H9 (cell line): ENCODE data around the gene DNAJB11. TPM values are rescaled to one million over a fixed set of nuclear protein-coding genes. Genes with fewer than 3 reads are reported as not detected.

Source experiments
- DNase-seq: peaks from one replicate; pipeline ENCODE4 v3.0.0-alpha.2; 2017
- H2AFZ ChIP-seq: one replicate; pipeline ENCODE4 v1.6.1; 2013; ENCODE audit warnings: mild to moderate bottlenecking, low read length, control low read depth, moderate library complexity
- H2AK5ac ChIP-seq: 2 replicates; pipeline ENCODE4 v1.6.1; 2013; ENCODE audit warnings: low read length, control low read depth, mixed read lengths; ENCODE audit not compliant: insufficient read length
- H2BK120ac ChIP-seq: one replicate; pipeline ENCODE4 v1.6.1; 2013; ENCODE audit warnings: low read depth, mild to moderate bottlenecking, low read length, control low read depth, inconsistent platforms; ENCODE audit not compliant: poor library complexity, severe bottlenecking
- H2BK12ac ChIP-seq: 2 replicates; pipeline ENCODE4 v1.6.1; 2013; ENCODE audit warnings: low read length, control low read depth, mixed read lengths, low read depth; ENCODE audit not compliant: insufficient read length
- H2BK15ac ChIP-seq: 2 replicates; pipeline ENCODE4 v1.6.1; 2013; ENCODE audit warnings: low read depth, low read length, control low read depth
- H2BK20ac ChIP-seq: one replicate; pipeline ENCODE4 v1.6.1; 2013; ENCODE audit warnings: low read depth, mild to moderate bottlenecking, low read length, control low read depth, inconsistent platforms; ENCODE audit not compliant: poor library complexity, severe bottlenecking
- H2BK5ac ChIP-seq: 2 replicates; pipeline ENCODE4 v1.6.1; 2013; ENCODE audit warnings: low read length, control low read depth, mixed read lengths; ENCODE audit not compliant: insufficient read length
- H3K14ac ChIP-seq: 2 replicates; pipeline ENCODE4 v1.6.1; 2013; ENCODE audit warnings: low read length, control low read depth; ENCODE audit not compliant: insufficient read depth
- H3K18ac ChIP-seq: 2 replicates; pipeline ENCODE4 v1.6.1; 2013; ENCODE audit warnings: low read depth, mild to moderate bottlenecking, mixed read lengths, low read length, control low read depth; ENCODE audit not compliant: insufficient read length
- H3K23ac ChIP-seq: 2 replicates; pipeline ENCODE4 v1.6.1; 2013; ENCODE audit warnings: low read length, control low read depth, mixed read lengths, low read depth; ENCODE audit not compliant: insufficient read length
- H3K23me2 ChIP-seq: 2 replicates; pipeline ENCODE4 v1.6.1; 2013; ENCODE audit warnings: low read depth, mild to moderate bottlenecking, mixed read lengths, low read length, control low read depth; ENCODE audit not compliant: insufficient read length, poor library complexity, severe bottlenecking
- H3K27ac ChIP-seq: 2 replicates; pipeline ENCODE4 v1.5.1; 2013; ENCODE audit warnings: low read length, control low read depth, mixed read lengths, low read depth; ENCODE audit not compliant: insufficient read length
- H3K27me3 ChIP-seq: 2 replicates; pipeline ENCODE4 v1.6.1; 2013; ENCODE audit warnings: low read length, control low read depth, inconsistent platforms; ENCODE audit not compliant: insufficient read depth
- H3K4ac ChIP-seq: 2 replicates; pipeline ENCODE4 v1.6.1; 2013; ENCODE audit warnings: low read depth, mild to moderate bottlenecking, control low read depth, inconsistent platforms, low read length, moderate library complexity
- H3K4me1 ChIP-seq: 2 replicates; pipeline ENCODE4 v1.6.1; 2013; ENCODE audit warnings: low read length, control low read depth, inconsistent platforms; ENCODE audit not compliant: insufficient read depth
- H3K4me2 ChIP-seq: 2 replicates; pipeline ENCODE4 v1.6.1; 2013; ENCODE audit warnings: low read length, control low read depth, mixed read lengths; ENCODE audit not compliant: insufficient read length, insufficient read depth
- H3K56ac ChIP-seq: 2 replicates; pipeline ENCODE4 v1.6.1; 2013; ENCODE audit warnings: low read depth, mild to moderate bottlenecking, mixed read lengths, low read length, control low read depth; ENCODE audit not compliant: insufficient read length
- H3K79me1 ChIP-seq: 2 replicates; pipeline ENCODE4 v1.6.1; 2013; ENCODE audit warnings: low read depth, mild to moderate bottlenecking, moderate library complexity, low read length, control low read depth, inconsistent platforms; ENCODE audit not compliant: insufficient read depth, poor library complexity, severe bottlenecking
- H3K79me2 ChIP-seq: 2 replicates; pipeline ENCODE4 v1.6.1; 2013; ENCODE audit warnings: low read length, control low read depth, inconsistent platforms; ENCODE audit not compliant: insufficient read depth
- H3K9ac ChIP-seq: 2 replicates; pipeline ENCODE4 v1.6.1; 2013; ENCODE audit warnings: low read length, control low read depth, mixed read lengths; ENCODE audit not compliant: insufficient read length; ENCODE audit errors: extremely low read depth
- H3K9me3 ChIP-seq: one replicate; pipeline ENCODE4 v1.6.1; 2013; ENCODE audit warnings: low read depth, low read length, inconsistent platforms; ENCODE audit not compliant: control insufficient read depth
- H3T11ph ChIP-seq: one replicate; pipeline ENCODE4 v1.6.1; 2013; ENCODE audit warnings: mild to moderate bottlenecking, low read length, control low read depth, inconsistent platforms
- H4K20me1 ChIP-seq: one replicate; pipeline ENCODE4 v1.6.1; 2013; ENCODE audit not compliant: control insufficient read depth, insufficient read length, insufficient read depth
- H4K5ac ChIP-seq: 2 replicates; pipeline ENCODE4 v1.6.1; 2013; ENCODE audit warnings: low read depth, mild to moderate bottlenecking, mixed read lengths, low read length, control low read depth; ENCODE audit not compliant: insufficient read length
- H4K8ac ChIP-seq: replicated peaks from 2 replicates; pipeline ENCODE4 v1.6.1; 2013; ENCODE audit warnings: low read length, control low read depth, mixed read lengths, low read depth; ENCODE audit not compliant: insufficient read length
- H4K91ac ChIP-seq: 2 replicates; pipeline ENCODE4 v1.6.1; 2013; ENCODE audit warnings: low read depth, mild to moderate bottlenecking, moderate library complexity, mixed read lengths, low read length, control low read depth; ENCODE audit not compliant: insufficient read length
- H3K27ac Mint-ChIP-seq, 3 experiments: 2 replicates in 2 of 3; 3 replicates in 1 of 3; pipeline ENCODE4 v1.8.0; 2020 to 2021; ENCODE audit warnings: mixed read lengths in 3 of 3, mild to moderate bottlenecking in 1 of 3, moderate library complexity in 1 of 3
- H3K27me3 Mint-ChIP-seq: 2 replicates; pipeline ENCODE4 v1.8.0; 2021; ENCODE audit warnings: low read depth, mild to moderate bottlenecking, moderate library complexity, mixed read lengths
- H3K36me3 Mint-ChIP-seq, 3 experiments: 2 replicates in 2 of 3; 3 replicates in 1 of 3; pipeline ENCODE4 v1.8.0; 2020 to 2021; ENCODE audit warnings: low read depth in 3 of 3, mixed read lengths in 3 of 3; ENCODE audit not compliant: insufficient read depth in 1 of 3
- H3K4me1 Mint-ChIP-seq, 2 experiments: 2 replicates each; pipeline ENCODE4 v1.8.0; 2020; ENCODE audit warnings: mixed read lengths in 2 of 2
- H3K4me3 Mint-ChIP-seq, 2 experiments: 2 replicates in 1 of 2; 3 replicates in 1 of 2; pipeline ENCODE4 v1.8.0; 2020 to 2021; ENCODE audit warnings: mild to moderate bottlenecking in 2 of 2, mixed read lengths in 2 of 2, moderate library complexity in 1 of 2
- H3K9me3 Mint-ChIP-seq, 2 experiments: 2 replicates in 1 of 2; 3 replicates in 1 of 2; pipeline ENCODE4 v1.8.0; 2020; ENCODE audit warnings: mild to moderate bottlenecking in 2 of 2, mixed read lengths in 2 of 2, moderate library complexity in 1 of 2
- WGBS: extraction: QIAGEN DNeasy Blood & Tissue Kit; methylation state at CpG from one replicate; pipeline ENCODE4 v1.1.7; 2013; ENCODE audit warnings: missing lambda C conversion rate, low lambda C conversion rate, mixed read lengths; ENCODE audit not compliant: insufficient read length; ENCODE audit errors: extremely low coverage; 5-methylcytosine and 5-hydroxymethylcytosine counted together
- total RNA-seq: library from RNA; stranded (reverse); gene quantifications from 2 replicates; pipeline ENCODE4 v1.2.1, GENCODE V29; 2021
- TF ChIP-seq, protein P1 (sequence below): fragments of 200-600 bp; sonication (generic); conservative IDR thresholded peaks from 3 replicates; pipeline ENCODE4 v1.8.0; 2021; ENCODE audit warnings: antibody characterized with exemption, mild to moderate bottlenecking

The DNAJB11 gene
- total RNA-seq, 1 experiment from 2014 or later = 61.2 TPM

DNA sequence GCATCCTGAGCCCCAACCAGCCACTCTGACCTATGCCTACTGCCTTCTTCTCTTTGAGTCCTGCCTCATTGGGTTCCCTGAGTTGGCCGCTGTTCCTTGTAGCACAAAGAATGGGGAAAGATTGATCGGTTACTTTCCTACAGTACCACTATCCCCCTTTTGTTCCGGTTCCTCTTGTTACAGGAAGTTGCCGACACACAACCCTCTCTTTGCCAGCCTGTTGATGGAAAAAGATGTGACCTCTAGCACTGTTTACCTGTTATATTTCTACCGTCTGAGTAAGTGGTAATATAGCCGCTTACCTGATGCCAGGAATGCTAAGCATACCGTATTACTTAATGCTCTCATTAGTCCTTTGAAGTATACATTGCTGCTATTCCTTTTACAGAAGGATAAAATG is 32.6 kb downstream of the DNAJB11 start:
- Histone ChIP-seq H3K79me2 (no peaks in the 10 kb centered on the region), H3K79me1 (no peaks in the 10 kb centered on the region), H2BK15ac (no peak overlapping the region), H3K27me3 (no peaks in the 10 kb centered on the region), H3K27ac (no peak overlapping the region), H3K56ac (no peak overlapping the region), H4K5ac (no peak overlapping the region), H3K4ac (no peak overlapping the region), H3K23ac (no peak overlapping the region), H3K4me1 (no peaks in the 10 kb centered on the region), H3K9me3 (no peaks in the 10 kb centered on the region), H3K23me2 (no peaks in the 10 kb centered on the region), H2BK5ac (no peak overlapping the region), H3K4me2 (no peak overlapping the region), H2AK5ac (no peak overlapping the region), H3K9ac (no peak overlapping the region), H2AFZ (no peak overlapping the region), H4K20me1 (no peaks in the 10 kb centered on the region), H3K14ac (no peak overlapping the region), H3K18ac (no peak overlapping the region), H2BK120ac (no peak overlapping the region), H4K91ac (no peak overlapping the region), H4K8ac (no peak overlapping the region), H2BK12ac (no peak overlapping the region), H2BK20ac (no peak overlapping the region), H3T11ph (no peak overlapping the region)
- H3K9me3 Mint-ChIP-seq = no peaks in the 10 kb centered on the region
- TF ChIP-seq, protein P1, sequence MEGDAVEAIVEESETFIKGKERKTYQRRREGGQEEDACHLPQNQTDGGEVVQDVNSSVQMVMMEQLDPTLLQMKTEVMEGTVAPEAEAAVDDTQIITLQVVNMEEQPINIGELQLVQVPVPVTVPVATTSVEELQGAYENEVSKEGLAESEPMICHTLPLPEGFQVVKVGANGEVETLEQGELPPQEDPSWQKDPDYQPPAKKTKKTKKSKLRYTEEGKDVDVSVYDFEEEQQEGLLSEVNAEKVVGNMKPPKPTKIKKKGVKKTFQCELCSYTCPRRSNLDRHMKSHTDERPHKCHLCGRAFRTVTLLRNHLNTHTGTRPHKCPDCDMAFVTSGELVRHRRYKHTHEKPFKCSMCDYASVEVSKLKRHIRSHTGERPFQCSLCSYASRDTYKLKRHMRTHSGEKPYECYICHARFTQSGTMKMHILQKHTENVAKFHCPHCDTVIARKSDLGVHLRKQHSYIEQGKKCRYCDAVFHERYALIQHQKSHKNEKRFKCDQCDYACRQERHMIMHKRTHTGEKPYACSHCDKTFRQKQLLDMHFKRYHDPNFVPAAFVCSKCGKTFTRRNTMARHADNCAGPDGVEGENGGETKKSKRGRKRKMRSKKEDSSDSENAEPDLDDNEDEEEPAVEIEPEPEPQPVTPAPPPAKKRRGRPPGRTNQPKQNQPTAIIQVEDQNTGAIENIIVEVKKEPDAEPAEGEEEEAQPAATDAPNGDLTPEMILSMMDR = no peak
- H3K27ac Mint-ChIP-seq = no peak overlapping the region
- H3K36me3 Mint-ChIP-seq = no peaks in the 10 kb centered on the region; a peak in 1 of 7 replicates
- no peak overlapping the region for H3K4me3 Mint-ChIP-seq
- H3K27me3 Mint-ChIP-seq = peaks cover 4% of the 10 kb centered on the region; the same call in 1 of the 2 replicates
- DNase-seq = no peak
- no peaks in the 10 kb centered on the region for H3K4me1 Mint-ChIP-seq
- WGBS = no CpG with 5 or more reads among the region's 7 CpGs
